IPS-NIHi7 (cell line): ENCODE data around the gene CYP1B1.
"Not testable (repeated sequence)": the region's sequence is repeated elsewhere in the genome, so short reads cannot be mapped to it uniquely, and the experiment has no call there.

Experiments
- DNase-seq: peaks from one replicate; pipeline ENCODE4 v3.0.0; 2012; ENCODE audit warnings: mixed read lengths; ENCODE audit errors: extremely low spot score

The CYP1B1 gene

GRCh38 chr2:38099099-38100028 is 23.4 kb upstream of the CYP1B1 start:
- no peak for DNase-seq

GRCh38 chr2:38098421-38099098 is 22.6 kb upstream of the CYP1B1 start:
- no peak for DNase-seq

- no peak for DNase-seq
Observed at GRCh38 chr2:38097988-38098385, 22.0 kb upstream of the CYP1B1 start.

GRCh38 chr2:38097258-38097987 is 21.5 kb upstream of the CYP1B1 start:
- no peak for DNase-seq

GRCh38 chr2:38095996-38096861 is 20.3 kb upstream of the CYP1B1 start:
- DNase-seq: no peak

GRCh38 chr2:38095079-38095995 is 19.4 kb upstream of the CYP1B1 start:
- no peak for DNase-seq

DNA sequence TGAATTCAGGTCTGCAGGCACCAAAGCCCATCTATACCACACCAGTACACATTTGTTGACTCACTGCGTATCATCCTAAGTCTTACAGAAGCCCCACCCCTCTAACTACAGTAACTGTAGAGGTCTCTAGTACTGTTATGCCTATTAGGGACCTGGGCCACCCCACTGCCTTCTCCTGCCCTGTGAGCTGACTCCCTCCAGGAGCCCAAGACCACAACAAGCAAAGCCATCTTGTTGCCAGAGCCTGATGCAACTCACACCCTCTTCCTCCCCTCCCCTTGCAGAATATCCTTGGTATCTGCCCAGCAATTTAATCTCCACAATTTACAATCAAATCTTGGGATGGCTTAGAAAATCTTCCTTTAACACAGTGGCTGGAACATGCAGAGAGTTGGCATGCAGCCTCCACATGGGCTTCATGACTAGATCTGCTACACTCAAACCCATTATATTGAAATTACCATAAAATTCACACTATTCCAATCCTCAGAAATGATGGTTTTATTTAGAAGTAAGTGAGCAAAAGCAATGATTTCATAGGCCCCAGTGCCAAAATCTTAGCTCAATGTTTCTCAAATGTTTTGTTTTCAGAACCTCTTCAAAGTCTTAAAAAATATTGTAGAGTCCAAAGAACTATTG is 17.7 kb upstream of the CYP1B1 start:
- no peak for DNase-seq

GRCh38 chr2:38092196-38092902 is 16.4 kb upstream of the CYP1B1 start:
- no peak for DNase-seq

DNA sequence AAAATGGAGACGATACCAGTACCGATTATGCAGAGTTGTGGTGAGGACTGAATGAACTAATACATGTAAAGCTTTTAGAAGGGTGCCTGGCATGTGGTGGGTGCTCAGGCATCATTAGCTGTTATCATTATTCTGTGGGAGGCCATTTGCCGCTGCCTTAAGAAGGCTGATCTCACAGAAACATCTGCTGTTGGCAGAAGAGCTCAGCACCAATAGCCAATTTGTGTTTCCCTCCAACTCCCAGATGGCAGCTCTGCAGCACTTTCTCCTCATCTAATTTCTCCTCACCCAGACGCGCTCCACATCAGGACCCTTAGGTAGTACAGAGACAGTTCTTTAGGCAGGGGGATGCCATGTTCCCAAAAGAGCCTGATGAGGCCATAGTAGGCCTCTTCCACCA is 15.8 kb upstream of the CYP1B1 start:
- no peak for DNase-seq

DNA sequence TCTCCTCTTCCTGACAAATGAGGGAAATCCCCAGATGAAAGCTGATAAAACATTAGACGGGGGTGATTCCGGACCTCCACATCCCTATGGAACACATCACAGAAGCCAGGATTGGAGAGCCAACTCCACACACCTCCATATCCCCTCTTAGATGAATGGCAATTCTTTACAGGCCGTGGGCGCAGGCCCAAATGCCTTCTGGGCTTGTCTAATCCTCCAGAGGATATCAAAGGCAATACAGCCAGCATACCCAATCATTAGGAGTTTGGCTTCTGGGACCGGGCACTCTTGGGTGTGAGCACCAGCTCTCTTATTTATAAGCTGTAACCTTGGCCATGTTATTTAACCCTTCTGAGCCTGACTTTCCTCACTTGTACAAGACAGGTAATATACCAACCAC is 15.0 kb upstream of the CYP1B1 start:
- DNase-seq: no peak

DNA sequence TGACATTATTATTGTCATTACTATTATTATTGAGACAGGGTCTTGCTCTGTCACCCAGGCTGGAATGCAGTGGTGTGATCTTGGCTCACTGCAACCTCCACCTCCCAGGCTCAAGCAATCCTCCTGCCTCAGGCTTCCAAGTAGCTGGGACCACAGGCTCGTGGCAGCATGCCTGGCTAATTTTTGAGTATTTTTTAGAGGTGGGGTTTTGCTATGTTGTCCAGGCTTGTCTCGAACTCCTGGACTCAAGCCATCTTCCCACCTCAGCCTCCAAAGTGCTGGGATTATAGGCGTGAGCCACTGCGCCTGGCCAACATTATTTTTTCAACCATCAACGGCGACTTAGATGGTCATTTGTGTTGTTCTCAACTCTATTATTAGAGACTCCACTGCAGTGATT is 14.3 kb upstream of the CYP1B1 start:
- not testable (repeated sequence) for DNase-seq

DNA sequence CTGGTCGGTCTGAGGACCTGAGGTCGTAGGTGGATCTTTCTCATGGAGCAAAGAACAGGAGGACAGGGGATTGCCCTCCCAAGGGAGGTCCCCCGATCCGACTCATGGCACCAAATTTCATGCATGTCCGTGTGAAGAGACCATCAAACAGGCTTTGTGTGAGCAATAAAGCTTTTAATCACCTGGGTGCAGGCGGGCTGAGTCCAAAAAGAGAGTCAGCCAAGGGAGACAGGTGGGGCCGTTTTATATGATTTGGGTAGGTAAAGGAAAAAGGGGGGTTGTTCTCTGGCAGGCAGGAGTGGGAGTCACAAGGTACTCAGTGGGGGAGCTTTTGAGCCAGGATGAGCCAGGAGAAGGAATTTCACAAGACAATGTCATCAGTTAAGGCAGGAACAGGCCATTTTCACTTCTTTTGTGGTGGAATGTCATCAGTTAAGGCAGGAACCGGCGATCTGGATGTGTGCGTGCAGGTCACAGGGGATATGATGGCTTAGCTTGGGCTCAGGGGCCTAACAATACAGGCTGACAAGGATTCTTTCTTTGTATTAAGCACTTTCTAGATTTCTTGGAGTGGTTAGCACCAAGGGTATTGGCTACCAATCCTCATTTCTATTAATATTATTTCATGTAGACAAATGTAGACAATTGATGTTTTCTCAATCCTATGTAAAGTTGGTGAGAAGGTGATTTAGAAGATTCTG is 10.2 kb upstream of the CYP1B1 start:
- not testable (repeated sequence) for DNase-seq

DNA sequence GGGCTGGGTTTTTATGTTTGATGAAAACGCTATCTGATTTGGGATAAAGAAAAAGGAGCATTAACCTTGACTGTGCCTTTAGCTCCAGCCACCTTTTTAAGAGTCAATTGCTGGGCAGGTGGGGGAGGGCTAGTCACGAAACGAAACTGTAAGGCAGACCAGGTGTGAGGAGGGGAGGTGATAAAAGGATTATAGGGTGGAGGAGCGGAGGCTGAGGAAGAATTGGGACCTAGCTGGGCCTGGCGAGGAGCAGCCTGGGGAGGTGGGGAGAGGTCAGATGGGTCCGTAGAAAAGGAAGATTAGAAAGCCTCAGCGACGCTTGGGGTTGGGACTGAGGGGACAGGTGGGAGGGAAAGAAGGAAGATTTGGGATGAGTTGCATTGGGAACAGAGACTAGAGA is 8.6 kb upstream of the CYP1B1 start:
- DNase-seq: not testable (repeated sequence)

- DNase-seq: not testable (repeated sequence)
Observed at GRCh38 chr2:38082727-38083126, 6.8 kb upstream of the CYP1B1 start.

GRCh38 chr2:38080346-38080745 is 4.4 kb upstream of the CYP1B1 start:
- DNase-seq: no peak

DNA sequence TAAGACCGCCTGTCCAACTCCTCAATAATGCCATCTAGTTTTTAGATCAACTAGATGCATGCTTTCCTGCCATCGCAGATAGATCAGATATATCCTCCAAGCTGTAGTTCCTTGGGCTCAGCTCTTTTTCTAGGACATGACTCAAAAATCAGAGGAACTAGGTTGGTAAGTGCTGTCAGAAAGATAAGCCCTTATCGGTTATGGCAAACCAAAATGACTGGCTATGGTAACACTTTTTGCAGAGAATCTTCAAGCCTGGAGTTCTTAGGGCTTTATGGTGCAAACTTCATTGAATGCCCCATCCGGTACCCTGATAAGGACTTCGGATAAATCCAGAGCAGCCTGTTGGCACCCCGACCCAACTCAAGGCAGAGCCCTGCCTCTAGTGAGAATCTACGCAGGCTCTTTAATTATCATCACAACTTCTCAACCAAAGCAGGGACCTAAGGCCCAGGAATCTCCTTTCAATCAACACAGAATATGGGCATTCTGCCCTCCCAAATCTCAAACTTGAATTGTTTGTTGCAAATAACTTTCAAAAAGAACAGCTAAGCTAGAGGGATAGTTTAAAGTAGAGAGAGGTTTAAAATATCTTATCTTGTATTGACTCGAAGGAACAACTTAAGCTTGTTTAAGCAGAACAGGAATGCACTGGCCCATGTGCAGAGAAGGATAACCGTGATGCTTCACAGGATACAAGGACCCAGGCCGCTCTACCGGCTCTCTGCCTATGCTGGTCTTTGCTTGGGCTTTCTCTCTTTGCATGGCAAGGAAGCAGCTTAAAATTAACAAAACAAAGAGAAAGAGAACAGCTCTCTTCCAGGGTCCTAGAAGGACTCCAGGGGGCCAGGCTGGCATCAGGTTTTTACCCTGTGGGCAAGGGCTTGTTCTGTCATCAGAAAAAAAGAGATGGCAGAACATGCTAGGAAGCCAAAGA is 3.4 kb upstream of the CYP1B1 start:
- DNase-seq: no peak

DNA sequence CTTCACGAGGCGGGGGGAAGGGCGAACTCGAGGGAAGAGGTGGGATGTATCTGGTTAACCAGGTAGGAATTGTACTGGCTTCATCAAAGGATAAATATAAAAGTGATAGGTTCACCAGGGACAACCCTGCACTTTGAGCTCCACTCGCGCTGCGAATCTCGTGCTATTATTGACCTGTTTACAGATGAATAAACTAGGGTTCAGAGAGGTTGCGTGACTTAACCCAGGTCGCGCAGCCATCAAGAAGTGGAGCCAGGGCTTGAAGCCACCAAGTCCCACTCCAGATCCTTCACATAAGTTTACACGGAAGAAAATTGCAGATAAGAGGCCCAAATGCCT is 1.4 kb upstream of the CYP1B1 start:
- DNase-seq: no peak
